PC-9 (cell line): ENCODE measurements around the gene NISCH. TPM values are rescaled to one million over a fixed set of nuclear protein-coding genes. Genes with fewer than 3 reads are reported as not detected.
A peak's percentile ranks its signal among the peaks of the same experiment; 100 is the strongest.

ENCODE experiments used
- BruUV-seq: library from RNA; stranded (reverse); fragments of 400-500 nt; replicated peaks from 2 replicates; lab custom pipeline; 2021; lab: Mats Ljungman, UMichigan
- CTCF ChIA-PET: fragments of 300-600 bp; sonication (Branson Sonifier 250); formaldehyde crosslinking; loops from one replicate; lab custom pipeline; 2022; ENCODE audit warnings: antibody characterized with exemption; lab: Charles Lee
- POLR2A ChIA-PET: fragments of 300-600 bp; sonication (Branson Sonifier 250); formaldehyde crosslinking; loops from one replicate; lab custom pipeline; 2022; ENCODE audit warnings: antibody characterized with exemption; ENCODE audit not compliant: unreplicated experiment; lab: Charles Lee
- DNase-seq, 2 experiments: peaks; one replicate each; pipeline versions ENCODE4 v3.0.0 to v3.0.0-alpha.2; 2015 to 2022; ENCODE audit warnings: mixed read lengths in 1 of 2
- H2AFZ ChIP-seq: fragments of 200-600 bp; sonication (generic); 2 replicates; pipeline ENCODE4 v1.8.1; 2017; ENCODE audit warnings: antibody characterized with exemption
- H3F3A ChIP-seq: fragments of 200-600 bp; sonication (generic); 2 replicates; pipeline ENCODE4 v1.8.1; 2017; ENCODE audit warnings: antibody characterized with exemption, mild to moderate bottlenecking, low read depth; ENCODE audit not compliant: insufficient read depth
- H3K27ac ChIP-seq: fragments of 200-600 bp; sonication (generic); 2 replicates; pipeline ENCODE4 v1.6.1; 2016; ENCODE audit warnings: mixed run types
- H3K27me3 ChIP-seq: fragments of 200-600 bp; sonication (generic); 2 replicates; pipeline ENCODE4 v1.6.1; 2016; ENCODE audit warnings: low read depth, mixed run types; ENCODE audit not compliant: insufficient read depth
- H3K36me3 ChIP-seq: fragments of 200-600 bp; sonication (generic); 2 replicates; pipeline ENCODE4 v1.6.1; 2016; ENCODE audit warnings: low read depth, mixed run types
- H3K4me1 ChIP-seq: fragments of 200-600 bp; sonication (generic); replicated peaks from 2 replicates; pipeline ENCODE4 v1.6.1; 2016; ENCODE audit warnings: mixed run types; ENCODE audit not compliant: insufficient read depth
- H3K4me2 ChIP-seq: fragments of 200-600 bp; sonication (generic); 2 replicates; pipeline ENCODE4 v1.6.1; 2017; ENCODE audit warnings: mixed run types
- H3K4me3 ChIP-seq: fragments of 200-600 bp; sonication (generic); 2 replicates; pipeline ENCODE4 v1.6.1; 2016; ENCODE audit warnings: mixed run types
- H3K79me2 ChIP-seq: fragments of 200-600 bp; sonication (generic); 2 replicates; pipeline ENCODE4 v1.6.1; 2017; ENCODE audit warnings: low read depth, mixed run types
- H3K9me2 ChIP-seq: fragments of 200-600 bp; sonication (generic); 2 replicates; pipeline ENCODE4 v1.8.1; 2017; ENCODE audit warnings: mild to moderate bottlenecking; ENCODE audit not compliant: insufficient read depth
- H3K9me3 ChIP-seq: fragments of 200-600 bp; sonication (generic); 2 replicates; pipeline ENCODE4 v1.8.1; 2016; ENCODE audit warnings: low read depth; ENCODE audit not compliant: insufficient read depth
- H4K20me1 ChIP-seq: fragments of 200-600 bp; sonication (generic); 2 replicates; pipeline ENCODE4 v1.8.1; 2017; ENCODE audit not compliant: insufficient read depth
- CTCF ChIP-seq: fragments of 200-600 bp; sonication (generic); conservative IDR thresholded peaks from 2 replicates; pipeline ENCODE4 v1.6.1; 2017; ENCODE audit warnings: mixed run types, antibody characterized with exemption, mild to moderate bottlenecking, moderate library complexity
- EZH2 ChIP-seq: fragments of 200-600 bp; sonication (generic); IDR thresholded peaks from 2 replicates; pipeline ENCODE4 v1.8.0; 2017; ENCODE audit warnings: antibody characterized with exemption, low read depth
- intact Hi-C: fragments of 100-400 bp; cut with micrococcal nuclease; formaldehyde crosslinking; loops from one replicate; pipeline ENCODE4 v1.10.0; 2022; ENCODE audit not compliant: unreplicated experiment
- total RNA-seq: library from RNA; stranded (reverse); gene quantifications from 2 replicates; pipeline ENCODE4 v1.2.3, GENCODE V29; 2021

NISCH gene
- total RNA-seq, 1 experiment from 2014 or later, result 66.1 TPM

DNA sequence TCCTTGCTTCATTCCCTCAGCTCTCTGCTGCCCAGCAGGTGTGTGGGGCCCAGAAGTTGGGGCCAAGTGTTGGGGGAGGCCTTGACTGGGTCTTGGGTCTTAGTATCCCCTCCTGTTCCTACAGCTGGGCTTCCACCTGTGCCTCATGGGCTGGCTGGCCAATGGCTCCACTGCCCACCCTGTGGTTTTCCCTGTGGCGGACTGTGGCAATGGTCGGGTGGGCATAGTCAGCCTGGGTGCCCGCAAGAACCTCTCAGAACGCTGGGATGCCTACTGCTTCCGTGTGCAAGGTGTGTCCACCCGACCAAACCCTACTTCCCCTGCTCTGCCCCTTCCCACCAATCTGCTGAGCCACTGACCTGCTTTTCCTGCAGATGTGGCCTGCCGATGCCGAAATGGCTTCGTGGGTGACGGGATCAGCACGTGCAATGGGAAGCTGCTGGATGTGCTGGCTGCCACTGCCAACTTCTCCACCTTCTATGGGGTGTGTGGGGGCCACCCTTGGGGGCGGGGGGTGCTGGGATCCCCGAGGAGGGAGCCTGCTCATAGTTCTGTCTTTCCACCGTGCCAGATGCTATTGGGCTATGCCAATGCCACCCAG, 67.3 kb downstream of the NISCH start:
- Histone ChIP-seq H3K79me2 (no peaks in the 10 kb centered on the region), H4K20me1 (no peaks in the 10 kb centered on the region), H3K4me2 (no peak overlapping the region), H3K27ac (no peak overlapping the region), H3K4me1 (peaks cover 9% of the 10 kb centered on the region; the same call in 1 of the 2 replicates), H3K36me3 (no peaks in the 10 kb centered on the region), H3K27me3 (no peaks in the 10 kb centered on the region), H3K4me3 (no peak overlapping the region), H3K9me3 (no peaks in the 10 kb centered on the region), H2AFZ (no peak overlapping the region), H3K9me2 (no peaks in the 10 kb centered on the region), H3F3A (peaks cover 7% of the 10 kb centered on the region; the same call in 1 of the 2 replicates)
- intact Hi-C loops, result no loop called here
- no TSS peak for BruUV-seq
- TF ChIP-seq CTCF (no peak), EZH2 (no peak)
- DNase-seq, result no peak
- POLR2A ChIA-PET, result no interaction called here
- CTCF ChIA-PET, result no interaction called here

GRCh38 chr3:52523386-52524257, 68.2 kb downstream of the NISCH start:
- ChIA-PET POLR2A (no interaction called here), CTCF (no interaction called here)
- DNase-seq, result no peak
- H3K36me3 ChIP-seq, result no peaks in the 10 kb centered on the region
- no peaks in the 10 kb centered on the region for H4K20me1 ChIP-seq
- H3K4me1 ChIP-seq, result peaks cover 9% of the 10 kb centered on the region; the same call in 1 of the 2 replicates
- H3K4me3 ChIP-seq, result no peak overlapping the region
- H3F3A ChIP-seq, result peaks cover 7% of the 10 kb centered on the region; the same call in 1 of the 2 replicates
- H3K79me2 ChIP-seq, result no peaks in the 10 kb centered on the region
- no peak overlapping the region for H3K4me2 ChIP-seq
- intact Hi-C loops, result no loop called here
- H3K9me3 ChIP-seq, result no peaks in the 10 kb centered on the region
- H2AFZ ChIP-seq, result no peak overlapping the region
- no peaks in the 10 kb centered on the region for H3K27me3 ChIP-seq
- no TSS peak for BruUV-seq
- no peak overlapping the region for H3K27ac ChIP-seq
- TF ChIP-seq CTCF (no peak), EZH2 (no peak)
- H3K9me2 ChIP-seq, result no peaks in the 10 kb centered on the region

- H3K9me3 ChIP-seq, result no peaks in the 10 kb centered on the region
- no peak overlapping the region for H3K4me3 ChIP-seq
- CTCF ChIA-PET, result no interaction called here
- peaks cover 7% of the 10 kb centered on the region; the same call in 1 of the 2 replicates for H3F3A ChIP-seq
- peaks cover 9% of the 10 kb centered on the region; the same call in 1 of the 2 replicates for H3K4me1 ChIP-seq
- no peak for TF ChIP-seq CTCF
- no peaks in the 10 kb centered on the region for H3K27me3 ChIP-seq
- TSS peak; percentile 26 for BruUV-seq
- DNase-seq, result no peak
- no peaks in the 10 kb centered on the region for H4K20me1 ChIP-seq
- H3K27ac ChIP-seq, result no peak overlapping the region
- intact Hi-C loops, result no loop called here
- no peaks in the 10 kb centered on the region for H3K36me3 ChIP-seq
- no peaks in the 10 kb centered on the region for H3K79me2 ChIP-seq
- no peak overlapping the region for H3K4me2 ChIP-seq
- POLR2A ChIA-PET, result no interaction called here
- no peak overlapping the region for H2AFZ ChIP-seq
- H3K9me2 ChIP-seq, result no peaks in the 10 kb centered on the region
These were observed 68.9 kb downstream of the NISCH start for GRCh38 chr3:52524258-52524751.
